ENCODE data around the gene DUSP23. TPM values are rescaled to one million over a fixed set of nuclear protein-coding genes. Genes with fewer than 3 reads are reported as not detected.

Gene DUSP23
- total RNA-seq, 2 experiments from 2014 or later, result 33.5 to 36.0 TPM

GRCh38 chr1:159828581-159829272 is 48.0 kb downstream of the DUSP23 start:
- no peak overlapping the region for H3K4me3 Mint-ChIP-seq
- no peak for DNase-seq
- H3K27ac Mint-ChIP-seq, result no peak overlapping the region
- H3K9me3 Mint-ChIP-seq, result peaks cover 13% of the 10 kb centered on the region
- H3K27me3 Mint-ChIP-seq, result no peaks in the 10 kb centered on the region
- H3K36me3 Mint-ChIP-seq, result peaks cover 23% of the 10 kb centered on the region
- H3K4me1 Mint-ChIP-seq, result peaks cover 50% of the 10 kb centered on the region

- Mint-ChIP-seq H3K4me3 (no peak overlapping the region), H3K4me1 (peaks cover 47% of the 10 kb centered on the region)
Measured at GRCh38 chr1:159829273-159829634, 48.5 kb downstream of the DUSP23 start.

GRCh38 chr1:159829822-159830465 is 49.2 kb downstream of the DUSP23 start:
- DNase-seq, result no peak
- H3K36me3 Mint-ChIP-seq, result peaks cover 23% of the 10 kb centered on the region
- H3K9me3 Mint-ChIP-seq, result peaks cover 11% of the 10 kb centered on the region
- no peak overlapping the region for H3K4me3 Mint-ChIP-seq
- H3K27ac Mint-ChIP-seq, result no peak overlapping the region
- no peaks in the 10 kb centered on the region for H3K27me3 Mint-ChIP-seq
- H3K4me1 Mint-ChIP-seq, result peaks cover 40% of the 10 kb centered on the region

More at GRCh38 chr1:159829273-159829634, 48.5 kb downstream of the DUSP23 start:
- peaks cover 23% of the 10 kb centered on the region for H3K36me3 Mint-ChIP-seq
- H3K27me3 Mint-ChIP-seq, result no peaks in the 10 kb centered on the region
- H3K27ac Mint-ChIP-seq, result no peak overlapping the region
- DNase-seq, result no peak
- peaks cover 13% of the 10 kb centered on the region for H3K9me3 Mint-ChIP-seq

GRCh38 chr1:159830722-159831121 is 50.0 kb downstream of the DUSP23 start:
- Mint-ChIP-seq H3K27me3 (no peaks in the 10 kb centered on the region), H3K36me3 (peaks cover 27% of the 10 kb centered on the region), H3K4me3 (no peak overlapping the region), H3K9me3 (peaks cover 11% of the 10 kb centered on the region), H3K27ac (no peak overlapping the region), H3K4me1 (peaks cover 32% of the 10 kb centered on the region)
- no peak for DNase-seq

- Mint-ChIP-seq H3K36me3 (peaks cover 25% of the 10 kb centered on the region), H3K27me3 (no peaks in the 10 kb centered on the region), H3K4me1 (peaks cover 25% of the 10 kb centered on the region), H3K4me3 (no peak overlapping the region), H3K27ac (no peak overlapping the region), H3K9me3 (peaks cover 11% of the 10 kb centered on the region)
- no peak for DNase-seq
Measured at GRCh38 chr1:159831412-159832141, 50.8 kb downstream of the DUSP23 start.

Other genes starting within 250 kb of the DUSP23 start
- not detected for gene OR10J5, start 245.0 kb upstream of the DUSP23 start, total RNA-seq
- gene APCS, start 193.1 kb upstream of the DUSP23 start, total RNA-seq, result not detected
- not detected for gene CRP, start 66.4 kb upstream of the DUSP23 start, total RNA-seq
- not detected for gene FCRL6, start 21.4 kb downstream of the DUSP23 start, total RNA-seq
- gene SLAMF8, start 45.9 kb downstream of the DUSP23 start, total RNA-seq, result 1 to 10 TPM; 1.3 to 2.1 TPM
- not detected for gene VSIG8, start 81.7 kb downstream of the DUSP23 start, total RNA-seq
- gene CFAP45, start 119.2 kb downstream of the DUSP23 start, total RNA-seq, result under 1 TPM; 0.78 to 0.80 TPM
- 100 to 1,000 TPM; 463 to 489 TPM for gene TAGLN2, start 144.5 kb downstream of the DUSP23 start, total RNA-seq
- under 1 TPM in 1 of 2 experiments, not detected in 1; 0.08 TPM for gene IGSF9, start 164.7 kb downstream of the DUSP23 start, total RNA-seq
- not detected for gene SLAMF9, start 173.3 kb downstream of the DUSP23 start, total RNA-seq